Suprapubic skin (tissue), 4 donors: Measurements from ENCODE around the gene TAS2R39. TPM values are rescaled to one million over a fixed set of nuclear protein-coding genes. Genes with fewer than 3 reads are reported as not detected.
"Not testable (repeated sequence)": the region's sequence is repeated elsewhere in the genome, so short reads cannot be mapped to it uniquely, and the experiment has no call there.

Experiments used
- DNase-seq, 2 donors: peaks; one replicate each; pipeline ENCODE4 v3.0.0-alpha.2; 2019; ENCODE audit warnings: low spot score in 2 of 2
- H3K27ac ChIP-seq: fragments of 200-600 bp; sonication (generic); one replicate; pipeline ENCODE4 v1.5.1; 2019
- H3K27me3 ChIP-seq: fragments of 200-600 bp; sonication (generic); one replicate; pipeline ENCODE4 v1.5.1; 2019
- H3K36me3 ChIP-seq: fragments of 200-600 bp; sonication (generic); one replicate; pipeline ENCODE4 v1.5.1; 2019
- H3K4me1 ChIP-seq: fragments of 200-600 bp; sonication (generic); one replicate; pipeline ENCODE4 v1.5.1; 2019
- H3K4me3 ChIP-seq: fragments of 200-600 bp; sonication (generic); one replicate; pipeline ENCODE4 v1.5.1; 2019; ENCODE audit warnings: mild to moderate bottlenecking
- H3K9me3 ChIP-seq: fragments of 200-600 bp; sonication (generic); one replicate; pipeline ENCODE4 v1.5.1; 2019
- EP300 ChIP-seq: sonication (generic); formaldehyde crosslinking; IDR thresholded peaks from one replicate; pipeline ENCODE4 v1.6.1; 2017; ENCODE audit warnings: antibody characterized with exemption
- POLR2A ChIP-seq, 2 donors: fragments of 450-650 bp; IDR thresholded peaks; one replicate each; pipeline ENCODE4 v1.6.1; 2017; ENCODE audit warnings: antibody characterized with exemption in 2 of 2, mild to moderate bottlenecking in 2 of 2, moderate library complexity in 2 of 2
- POLR2AphosphoS5 ChIP-seq, 3 donors: sonication (generic); formaldehyde crosslinking; IDR thresholded peaks; one replicate each; pipeline ENCODE4 v1.6.1; 2017; ENCODE audit warnings: antibody characterized with exemption in 3 of 3
- WGBS: methylation state at CpG from one replicate; pipeline ENCODE4 v1.1.5; 2018; 5-methylcytosine and 5-hydroxymethylcytosine counted together
- total RNA-seq, 4 donors: library from RNA; depleted of rRNA; stranded (reverse); fragments of >200 nt; gene quantifications; one replicate each; pipeline ENCODE4 v1.1.0, GENCODE V29; 2016
- TF ChIP-seq, protein P1 (sequence below), 2 donors: fragments of 200-600 bp in 1 of 2; fragments of 450-650 bp in 1 of 2; sonication (generic) in 1 of 2; IDR thresholded peaks; one replicate each; pipeline ENCODE4 v1.5.1; 2016 to 2019; ENCODE audit warnings: antibody characterized with exemption in 2 of 2, mild to moderate bottlenecking in 1 of 2, moderate library complexity in 1 of 2

TAS2R39 gene
- not detected for total RNA-seq

DNA sequence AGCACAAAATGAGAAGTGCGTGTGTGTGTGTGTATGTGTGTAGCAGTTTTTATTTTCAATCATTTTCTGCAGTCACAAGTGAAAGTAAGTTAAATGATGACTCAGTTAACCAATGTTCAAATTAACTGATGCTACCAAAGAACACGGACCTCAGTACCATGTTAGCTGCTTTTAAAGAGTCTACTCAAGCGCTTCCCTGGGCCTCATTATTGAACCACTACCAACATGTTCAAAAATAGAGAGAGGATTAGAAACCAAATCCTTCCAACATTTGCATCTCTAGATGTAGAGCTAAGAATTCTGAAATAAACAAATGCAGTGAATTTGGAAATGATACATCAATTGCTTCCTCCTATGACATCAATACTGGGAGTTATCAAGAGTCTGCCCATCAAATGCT, at the start of gene TAS2R39:
Gene TAS2R39, plus strand, starts transcription at position 396 of the 400 bp plus-strand sequence. Its CDS starts 0 bp downstream, at position 396.
- Histone ChIP-seq H3K4me1 (no peaks in the 10 kb centered on the region), H3K36me3 (no peaks in the 10 kb centered on the region), H3K9me3 (peaks cover 14% of the 10 kb centered on the region), H3K4me3 (no peak within 1 kb of the TSS), H3K27me3 (no peaks in the 10 kb centered on the region), H3K27ac (no peak within 1 kb of the TSS)
- no peak for DNase-seq
- no peak for TF ChIP-seq POLR2AphosphoS5 (IDR thresholded peaks at IDR 0.05)
- TF ChIP-seq POLR2A (IDR thresholded peaks at IDR 0.05): no peak
- no peak for TF ChIP-seq EP300
- TF ChIP-seq, protein P1, sequence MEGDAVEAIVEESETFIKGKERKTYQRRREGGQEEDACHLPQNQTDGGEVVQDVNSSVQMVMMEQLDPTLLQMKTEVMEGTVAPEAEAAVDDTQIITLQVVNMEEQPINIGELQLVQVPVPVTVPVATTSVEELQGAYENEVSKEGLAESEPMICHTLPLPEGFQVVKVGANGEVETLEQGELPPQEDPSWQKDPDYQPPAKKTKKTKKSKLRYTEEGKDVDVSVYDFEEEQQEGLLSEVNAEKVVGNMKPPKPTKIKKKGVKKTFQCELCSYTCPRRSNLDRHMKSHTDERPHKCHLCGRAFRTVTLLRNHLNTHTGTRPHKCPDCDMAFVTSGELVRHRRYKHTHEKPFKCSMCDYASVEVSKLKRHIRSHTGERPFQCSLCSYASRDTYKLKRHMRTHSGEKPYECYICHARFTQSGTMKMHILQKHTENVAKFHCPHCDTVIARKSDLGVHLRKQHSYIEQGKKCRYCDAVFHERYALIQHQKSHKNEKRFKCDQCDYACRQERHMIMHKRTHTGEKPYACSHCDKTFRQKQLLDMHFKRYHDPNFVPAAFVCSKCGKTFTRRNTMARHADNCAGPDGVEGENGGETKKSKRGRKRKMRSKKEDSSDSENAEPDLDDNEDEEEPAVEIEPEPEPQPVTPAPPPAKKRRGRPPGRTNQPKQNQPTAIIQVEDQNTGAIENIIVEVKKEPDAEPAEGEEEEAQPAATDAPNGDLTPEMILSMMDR (IDR thresholded peaks at IDR 0.05): no peak
- WGBS: 77% methylated on average over 3 of the region's 3 CpGs

DNA sequence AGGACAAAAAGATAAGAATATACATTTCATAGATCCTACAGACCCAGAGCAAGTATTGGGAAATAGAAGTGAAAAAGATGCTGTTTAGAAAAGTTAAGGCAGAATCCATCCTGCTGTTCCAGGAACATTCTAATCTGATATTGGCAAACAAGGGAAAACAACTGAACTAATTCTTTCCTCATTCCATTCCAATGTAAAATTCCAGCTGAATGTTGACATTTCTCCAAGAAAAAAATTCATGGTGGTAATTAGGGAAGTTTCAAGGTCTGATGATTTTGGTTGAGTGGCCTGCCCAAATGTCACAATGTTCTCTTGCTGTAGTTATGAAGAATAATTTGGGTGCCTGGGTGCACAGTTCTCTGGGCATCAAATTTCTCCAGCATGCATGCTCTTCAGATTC, 36.1 kb upstream of the TAS2R39 start:
- H3K27ac ChIP-seq: no peak overlapping the region
- no peak for DNase-seq
- TF ChIP-seq EP300: no peak
- TF ChIP-seq POLR2A (IDR thresholded peaks at IDR 0.05): no peak
- TF ChIP-seq, protein P1 (IDR thresholded peaks at IDR 0.05): no peak
- TF ChIP-seq POLR2AphosphoS5 (IDR thresholded peaks at IDR 0.05): no peak

DNA sequence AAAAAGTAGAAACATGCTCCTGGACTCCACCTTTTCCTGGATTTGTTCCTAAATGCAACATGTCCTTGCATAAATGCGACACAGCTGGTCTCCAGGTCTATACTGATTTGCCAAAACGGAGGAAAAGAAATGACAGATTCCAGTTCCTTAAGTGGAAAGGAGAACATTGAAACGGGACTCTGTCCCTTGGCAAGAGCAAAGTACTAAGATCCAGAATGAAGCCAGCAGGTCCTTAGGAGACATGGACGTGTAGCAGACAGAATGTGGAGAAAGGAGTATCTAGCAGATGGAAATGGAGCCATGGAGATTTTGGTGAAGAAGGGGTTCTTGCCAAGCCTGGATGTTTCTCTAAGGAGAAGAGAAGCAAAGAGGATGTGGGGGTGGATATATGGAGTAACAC, 35.2 kb upstream of the TAS2R39 start:
- H3K36me3 ChIP-seq: no peaks in the 10 kb centered on the region
- H3K27me3 ChIP-seq: no peaks in the 10 kb centered on the region
- H3K4me3 ChIP-seq: no peak overlapping the region
- DNase-seq: no peak
- H3K9me3 ChIP-seq: no peaks in the 10 kb centered on the region
- no peak for TF ChIP-seq EP300
- TF ChIP-seq, protein P1 (IDR thresholded peaks at IDR 0.05): no peak
- no peak for TF ChIP-seq POLR2AphosphoS5 (IDR thresholded peaks at IDR 0.05)
- TF ChIP-seq POLR2A (IDR thresholded peaks at IDR 0.05): no peak
- WGBS: 46% methylated on average over 4 of the region's 4 CpGs
- H3K4me1 ChIP-seq: no peaks in the 10 kb centered on the region
- H3K27ac ChIP-seq: no peak overlapping the region

More for the DNA sequence above, 36.1 kb upstream of the TAS2R39 start:
- no peaks in the 10 kb centered on the region for H3K4me1 ChIP-seq
- no peak overlapping the region for H3K4me3 ChIP-seq
- no peaks in the 10 kb centered on the region for H3K27me3 ChIP-seq
- no peaks in the 10 kb centered on the region for H3K36me3 ChIP-seq
- no peaks in the 10 kb centered on the region for H3K9me3 ChIP-seq

DNA sequence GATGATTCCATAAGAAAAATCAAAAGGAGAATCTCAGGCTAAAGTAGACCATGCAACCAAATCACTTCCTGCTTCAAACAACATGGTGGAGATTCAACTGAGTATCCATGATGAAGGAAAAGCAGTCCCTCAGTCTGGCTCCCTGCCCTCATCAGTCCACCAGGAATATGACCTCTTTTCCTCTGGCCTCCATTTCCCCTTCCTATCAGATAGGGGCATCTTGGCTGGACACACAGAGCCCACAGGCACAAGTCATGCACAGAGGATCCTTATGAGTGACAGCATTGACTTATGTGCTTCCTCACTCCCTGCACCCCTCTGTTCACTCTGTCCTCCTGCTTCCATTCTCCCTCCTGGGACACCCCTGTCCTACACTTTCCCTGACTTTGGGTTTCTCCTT, 34.6 kb upstream of the TAS2R39 start:
- no peak overlapping the region for H3K27ac ChIP-seq
- no peaks in the 10 kb centered on the region for H3K27me3 ChIP-seq

DNA sequence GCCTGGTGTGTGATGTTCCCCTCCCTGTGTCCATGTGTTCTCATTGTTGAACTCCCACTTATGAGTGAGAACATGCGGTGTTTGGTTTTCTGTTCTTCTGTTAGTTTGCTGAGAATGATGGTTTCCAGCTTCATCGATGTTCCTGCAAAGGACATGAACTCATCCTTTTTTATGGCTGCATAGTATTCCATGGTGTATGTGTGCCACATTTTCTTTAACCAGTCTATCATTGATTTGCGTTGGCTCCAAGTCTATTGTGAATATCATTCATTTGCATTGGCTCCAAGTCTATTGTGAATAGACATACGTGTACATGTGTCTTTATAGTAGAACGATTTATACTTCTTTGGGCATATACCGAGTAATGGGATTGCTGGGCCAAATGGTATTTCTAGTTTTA, 32.5 kb upstream of the TAS2R39 start:
- not testable (repeated sequence) for H3K36me3 ChIP-seq, H3K4me3 ChIP-seq, H3K27ac ChIP-seq, H3K9me3 ChIP-seq, H3K4me1 ChIP-seq, H3K27me3 ChIP-seq, DNase-seq
- WGBS: 91% methylated on average over 6 of the region's 6 CpGs

More for the DNA sequence above, 34.6 kb upstream of the TAS2R39 start:
- DNase-seq: no peak
- TF ChIP-seq, protein P1 (IDR thresholded peaks at IDR 0.05): no peak
- TF ChIP-seq POLR2AphosphoS5 (IDR thresholded peaks at IDR 0.05) (no peak), POLR2A (IDR thresholded peaks at IDR 0.05) (no peak), EP300 (no peak)
- Histone ChIP-seq H3K4me1 (no peaks in the 10 kb centered on the region), H3K36me3 (no peaks in the 10 kb centered on the region), H3K4me3 (no peak overlapping the region), H3K9me3 (no peaks in the 10 kb centered on the region)

DNA sequence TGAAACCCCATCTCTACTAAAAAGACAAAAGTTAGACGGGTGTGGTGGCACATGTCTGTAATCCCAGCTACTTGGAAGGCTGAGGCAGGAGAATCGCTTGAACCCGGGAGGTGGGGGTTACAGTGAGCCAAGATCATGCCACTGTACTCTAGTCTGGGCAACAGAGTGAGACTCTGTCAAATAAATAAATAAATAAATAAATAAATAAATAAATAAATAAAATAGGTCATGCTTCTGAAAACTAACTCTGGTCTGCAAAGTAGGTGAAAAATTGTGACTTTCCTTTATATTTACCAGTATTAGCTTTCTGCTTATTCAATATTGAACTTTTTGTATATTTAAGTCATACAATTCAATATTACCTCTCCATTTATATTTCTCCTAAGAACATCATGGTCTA, 24.6 kb upstream of the TAS2R39 start:
- WGBS: 82% methylated on average over 3 of the region's 3 CpGs
- H3K27me3 ChIP-seq, H3K4me1 ChIP-seq, H3K4me3 ChIP-seq, H3K9me3 ChIP-seq, H3K36me3 ChIP-seq, H3K27ac ChIP-seq, DNase-seq: not testable (repeated sequence)
